Erythroblast (primary cell): ENCODE measurements around the gene SULT1C4.

Experiments
- GATA1 ChIP-seq: IDR thresholded peaks from 2 replicates; pipeline ENCODE4 v1.6.1; 2011; ENCODE audit warnings: low read depth, mild to moderate bottlenecking, control low read depth, low read length, moderate library complexity
- POLR2A ChIP-seq: IDR thresholded peaks from 2 replicates; pipeline ENCODE4 v1.6.1; 2011; ENCODE audit warnings: mild to moderate bottlenecking, low read length

- TF ChIP-seq POLR2A (no peak), GATA1 (no peak)
These were observed 17.4 kb downstream of the SULT1C4 start for GRCh38 chr2:108395155-108395554.
